Raji (cell line): Measurements from ENCODE around the gene CACNA2D1.

ENCODE experiments used
- POLR2A ChIP-seq: IDR thresholded peaks from 2 replicates; pipeline ENCODE4 v1.6.1; 2011; ENCODE audit warnings: low read depth, low read length, control low read depth; ENCODE audit not compliant: insufficient read depth

Gene CACNA2D1

DNA sequence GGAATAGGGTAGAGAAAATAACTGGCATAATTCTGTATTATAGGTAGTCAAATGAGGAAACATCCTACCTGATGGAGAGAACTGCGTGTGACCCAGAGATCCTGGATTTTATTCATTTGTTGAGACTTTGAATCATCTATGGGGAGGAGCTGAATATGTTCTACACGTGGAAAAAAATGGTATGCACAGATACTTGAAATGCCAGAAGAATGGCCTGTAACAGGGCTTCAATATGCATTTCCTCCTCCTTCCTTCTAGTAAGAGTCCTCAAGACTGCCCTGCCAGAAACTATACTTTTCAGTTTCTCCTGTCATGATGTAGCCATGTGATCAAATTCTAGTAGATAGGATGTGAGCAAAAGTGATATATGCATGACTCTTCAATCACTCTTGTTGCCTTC lies 372.1 kb downstream of the CACNA2D1 start:
- TF ChIP-seq POLR2A, result no peak

DNA sequence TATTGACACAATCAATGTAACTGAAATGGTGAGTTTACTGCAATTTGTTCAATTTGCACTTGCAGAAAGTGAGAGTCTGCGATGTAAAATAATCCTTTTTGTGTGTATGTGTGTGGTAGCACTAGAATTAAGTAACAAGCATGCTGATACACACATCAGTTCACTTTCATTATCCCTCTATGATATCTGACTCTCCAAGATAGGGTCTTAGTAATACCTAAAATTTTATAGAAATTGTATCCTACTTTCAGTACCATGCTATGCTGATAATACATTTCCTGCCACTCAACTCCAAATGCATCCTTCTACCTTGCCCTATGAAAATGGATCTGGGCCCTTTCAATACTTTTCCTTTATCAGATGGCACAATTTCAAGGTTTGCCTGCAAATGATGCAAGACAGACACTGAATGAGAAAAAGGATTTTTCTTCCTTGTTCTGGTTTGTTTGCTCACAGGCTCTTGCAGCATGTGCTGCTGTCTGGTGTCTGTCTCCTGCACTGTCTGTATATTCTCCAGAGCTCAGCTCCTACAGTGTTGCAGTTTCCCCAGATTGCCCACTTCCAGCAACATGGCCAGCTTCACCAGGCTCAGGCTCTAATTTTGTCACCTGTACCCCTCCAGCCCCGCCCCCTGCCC lies 375.8 kb downstream of the CACNA2D1 start:
- TF ChIP-seq POLR2A, result no peak

DNA sequence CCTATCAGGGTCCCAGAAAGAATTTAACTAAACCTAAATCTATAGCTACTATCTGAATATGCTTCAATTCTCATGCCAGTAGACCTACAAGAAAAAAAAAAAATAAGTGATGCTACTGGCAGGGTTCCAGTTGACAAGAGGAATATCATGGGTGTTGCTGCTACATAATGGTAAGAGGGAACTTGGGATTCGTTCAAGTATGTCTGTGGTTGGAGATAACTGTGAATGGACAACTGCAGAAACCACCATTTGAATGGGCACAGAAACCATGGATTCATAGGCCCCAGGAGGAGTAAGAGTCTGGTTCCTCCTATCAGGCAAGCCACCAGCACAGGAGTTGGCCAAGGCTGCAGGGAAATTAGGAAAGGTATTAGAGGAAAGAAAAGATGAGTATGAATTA lies 386.1 kb downstream of the CACNA2D1 start:
- TF ChIP-seq POLR2A, result no peak

DNA sequence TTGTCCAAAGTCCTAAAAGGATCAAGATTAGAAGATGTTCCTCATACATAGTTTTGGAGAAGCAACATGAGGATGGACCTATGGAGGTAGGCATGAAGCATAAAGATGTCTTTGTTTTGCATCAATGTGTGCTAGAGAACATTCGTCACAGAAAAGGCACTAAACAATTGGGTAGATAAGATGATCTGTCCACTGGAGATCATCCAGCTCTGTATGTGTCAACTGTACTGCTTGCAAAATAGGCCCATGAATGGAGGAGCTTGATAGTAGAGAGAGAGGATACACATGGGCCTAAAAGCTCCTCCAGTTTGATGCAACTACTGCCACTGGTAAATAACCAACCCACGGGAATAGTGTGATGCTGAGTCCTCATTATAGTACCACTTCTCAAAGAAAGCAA lies 387.3 kb downstream of the CACNA2D1 start:
- TF ChIP-seq POLR2A, result no peak

DNA sequence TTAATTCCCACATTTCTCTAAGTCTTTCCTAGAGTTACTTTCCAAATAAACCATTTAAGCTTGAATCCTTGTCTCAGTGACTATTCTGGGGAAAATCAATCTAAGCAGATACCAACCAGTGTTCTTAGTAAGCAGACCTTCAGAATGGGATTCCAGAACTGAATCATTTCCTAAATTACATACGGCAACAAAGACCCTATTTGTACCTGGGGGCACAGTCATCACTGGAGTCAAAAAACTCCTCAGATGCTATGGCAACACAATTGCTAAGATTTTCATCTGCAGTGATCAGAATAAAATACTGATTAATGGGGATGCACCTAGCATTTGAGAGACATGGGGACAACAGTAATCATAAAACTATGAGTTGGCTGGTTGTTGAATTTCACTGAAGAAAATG lies 389.0 kb downstream of the CACNA2D1 start:
- TF ChIP-seq POLR2A, result no peak

DNA sequence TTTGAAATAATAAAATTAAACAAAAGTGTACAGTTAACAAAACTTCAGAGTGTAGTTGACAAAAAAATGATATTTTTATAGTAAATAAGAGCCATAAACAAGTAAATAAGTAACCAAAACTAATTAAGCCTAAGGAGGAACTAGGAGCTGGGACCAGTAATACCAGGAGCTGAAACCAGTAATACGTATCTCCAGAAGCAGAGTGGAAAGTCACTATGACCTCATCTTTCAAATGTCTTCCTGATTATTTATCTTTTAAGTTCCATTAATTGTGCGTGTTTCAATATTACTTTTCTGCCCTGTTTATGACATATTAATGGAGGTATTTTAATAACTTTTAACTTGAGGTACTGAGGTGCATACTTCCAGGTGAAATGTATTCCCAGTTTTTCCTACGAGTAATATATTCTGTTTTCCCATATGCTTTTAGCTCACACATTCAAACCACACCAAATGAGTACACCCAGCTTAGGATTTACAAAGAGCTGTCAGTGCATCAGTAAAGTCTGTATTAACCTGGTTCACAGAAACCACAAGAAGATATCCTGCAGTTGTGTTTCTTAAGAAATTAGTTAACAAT lies 390.0 kb downstream of the CACNA2D1 start:
- no peak for TF ChIP-seq POLR2A

DNA sequence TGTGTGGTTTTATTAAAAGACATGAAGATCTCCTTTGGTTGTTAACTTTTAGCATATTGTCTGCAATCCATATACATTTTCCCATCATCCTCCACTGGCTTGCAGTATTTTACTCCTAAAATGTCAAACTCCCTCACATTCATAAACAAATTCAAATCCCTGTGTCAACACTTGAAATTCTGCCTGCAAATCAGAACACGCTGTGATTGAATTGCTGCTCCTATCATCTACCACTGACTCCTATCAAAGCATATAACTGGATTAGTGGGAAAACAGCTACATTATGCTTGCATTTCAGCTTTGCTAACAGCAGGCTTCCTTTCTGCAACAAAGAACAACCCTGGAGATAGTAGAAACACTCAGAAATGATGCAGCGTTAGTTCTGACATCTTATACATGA lies 392.0 kb downstream of the CACNA2D1 start:
- TF ChIP-seq POLR2A, result no peak

DNA sequence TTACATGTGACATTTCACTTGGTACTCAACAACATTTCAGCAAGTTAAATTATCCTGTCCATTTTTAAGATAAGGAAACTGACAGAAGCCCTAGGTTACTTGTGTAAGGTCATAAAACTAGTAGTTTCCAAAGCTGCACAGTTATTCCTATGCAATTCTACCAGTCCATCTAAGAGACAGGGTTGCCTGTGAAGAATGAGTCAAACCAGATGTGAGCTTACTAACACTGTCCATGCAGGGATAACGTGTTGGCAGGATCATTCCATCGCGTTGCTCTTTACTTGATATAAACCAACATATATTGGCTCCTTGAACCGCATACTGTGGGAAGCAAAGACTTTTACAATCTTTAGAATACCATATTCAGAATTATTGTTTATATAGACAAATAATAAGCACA lies 392.8 kb downstream of the CACNA2D1 start:
- no peak for TF ChIP-seq POLR2A

DNA sequence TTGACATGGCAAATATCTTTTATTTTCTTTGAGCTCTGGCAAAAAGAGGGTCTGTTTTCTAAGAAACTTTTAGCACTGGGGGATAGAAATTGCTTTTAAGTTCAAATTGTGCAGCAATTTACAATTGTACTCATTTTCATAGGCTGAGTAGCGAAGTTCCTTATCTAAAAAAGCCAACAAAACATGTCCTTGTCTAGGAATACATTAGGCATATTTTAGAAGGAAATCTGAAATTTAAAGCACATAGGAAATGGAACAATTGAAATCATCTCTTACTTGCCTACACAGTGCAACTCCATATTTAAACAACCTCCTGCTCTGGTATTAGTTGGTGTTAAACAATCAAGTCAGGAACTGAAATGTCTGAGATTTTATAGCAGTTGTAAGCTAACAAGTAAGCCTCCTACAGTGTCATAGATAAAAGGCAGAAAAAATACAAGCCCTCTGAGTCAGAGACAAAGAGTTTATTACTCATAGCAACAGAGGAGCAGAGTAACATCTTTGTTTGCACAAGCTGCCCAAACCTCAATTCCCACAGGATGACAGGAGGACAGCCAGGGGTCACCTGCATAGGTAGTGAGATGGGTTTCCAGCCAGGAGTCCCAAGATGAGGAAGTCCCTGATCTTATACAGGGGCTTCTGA lies 393.6 kb downstream of the CACNA2D1 start:
- TF ChIP-seq POLR2A, result no peak

DNA sequence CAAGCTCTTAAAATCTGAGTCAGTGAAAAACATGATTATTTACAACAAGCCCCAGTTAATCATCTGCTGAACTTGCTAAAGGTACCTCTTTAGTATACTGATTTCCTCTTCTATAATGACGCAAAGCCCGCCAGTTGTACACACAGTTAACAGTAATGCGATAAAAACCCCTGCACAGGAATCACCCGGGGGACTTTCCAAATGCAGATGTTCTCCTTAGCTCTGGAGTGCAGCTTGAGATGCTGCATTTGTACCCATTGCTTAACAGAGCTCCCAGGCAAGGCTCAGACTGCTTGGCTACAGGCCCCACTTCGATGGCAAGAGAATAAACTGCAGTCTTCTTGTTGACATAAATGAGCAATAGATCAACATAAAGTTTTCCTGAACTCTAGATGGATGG lies 394.1 kb downstream of the CACNA2D1 start:
- no peak for TF ChIP-seq POLR2A

DNA sequence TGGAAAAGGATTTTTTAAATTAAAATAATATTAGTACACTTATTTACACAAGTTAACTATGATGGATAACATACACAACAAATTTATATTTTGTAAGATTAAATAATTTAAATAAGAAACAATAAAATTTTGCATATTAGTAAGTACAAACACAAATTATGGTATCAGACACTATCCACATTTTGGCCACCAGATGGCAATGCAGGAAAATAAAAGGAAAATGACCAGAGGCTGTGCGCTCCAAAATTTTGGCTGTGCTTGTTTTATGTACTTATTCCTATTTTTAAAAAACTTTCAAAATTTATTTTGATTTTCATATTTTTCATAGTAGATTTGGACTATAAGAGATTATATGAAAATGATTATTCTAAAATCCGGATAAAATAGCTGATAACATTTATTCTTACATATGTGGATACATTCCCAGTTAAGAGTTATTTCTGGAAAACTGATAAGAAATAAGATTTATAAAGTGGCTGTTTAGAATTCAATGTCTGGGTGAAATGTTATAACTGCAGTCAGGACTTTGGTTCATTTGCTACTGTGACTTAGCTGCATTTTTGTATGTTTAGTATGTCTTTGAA lies 399.0 kb downstream of the CACNA2D1 start:
- no peak for TF ChIP-seq POLR2A

DNA sequence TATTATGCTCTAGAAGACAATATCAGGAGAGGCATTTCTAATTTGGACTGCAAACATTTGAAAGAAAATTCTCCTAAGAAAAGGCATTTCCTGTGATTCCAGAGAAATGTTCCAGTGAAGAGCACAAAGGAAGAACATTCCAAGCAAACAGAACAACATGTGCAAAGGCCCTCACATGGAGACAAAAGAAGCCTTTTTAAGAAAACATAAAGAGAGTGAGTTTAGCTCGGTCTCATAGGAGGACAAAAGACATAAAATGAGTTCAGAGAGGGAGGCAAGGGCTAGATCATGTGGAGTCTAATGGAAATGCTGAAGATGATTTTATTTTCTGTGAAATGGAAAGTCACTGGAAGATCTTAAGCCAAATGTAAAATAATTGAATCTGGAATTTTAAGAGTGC lies 404.0 kb downstream of the CACNA2D1 start:
- no peak for TF ChIP-seq POLR2A

DNA sequence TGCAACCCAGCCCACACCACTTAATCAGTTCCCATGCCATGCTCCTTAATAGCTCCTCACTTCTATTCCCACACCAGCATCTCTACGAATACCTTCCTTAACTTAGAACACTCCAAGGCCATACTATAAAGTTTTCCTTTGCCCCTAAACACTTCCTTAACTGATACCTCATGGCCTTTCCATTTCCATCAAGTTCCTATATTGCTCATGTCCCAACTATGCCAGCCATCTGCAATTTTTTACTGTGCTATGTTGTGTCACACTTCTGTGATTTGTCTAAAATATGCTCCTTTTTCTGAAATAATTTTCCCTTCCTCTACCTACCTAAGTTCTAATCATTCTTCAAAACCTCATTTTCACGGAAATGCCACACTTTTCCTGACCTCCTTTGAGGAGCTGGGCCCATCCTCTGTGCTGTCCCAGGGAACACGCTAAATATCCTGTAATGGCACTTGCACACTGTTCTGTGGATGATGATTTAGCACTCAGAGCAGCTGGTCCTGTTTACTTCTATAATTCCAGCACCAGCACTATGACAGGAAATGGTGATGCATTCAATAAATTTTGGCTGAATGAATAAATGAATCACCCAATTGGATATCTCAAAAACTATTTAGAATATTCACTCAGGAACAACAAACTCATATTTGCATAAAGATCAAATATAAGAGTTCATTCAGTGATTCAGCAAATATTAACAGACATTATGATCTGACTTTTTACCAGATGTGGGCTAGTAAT lies 407.3 kb downstream of the CACNA2D1 start:
- TF ChIP-seq POLR2A, result no peak

DNA sequence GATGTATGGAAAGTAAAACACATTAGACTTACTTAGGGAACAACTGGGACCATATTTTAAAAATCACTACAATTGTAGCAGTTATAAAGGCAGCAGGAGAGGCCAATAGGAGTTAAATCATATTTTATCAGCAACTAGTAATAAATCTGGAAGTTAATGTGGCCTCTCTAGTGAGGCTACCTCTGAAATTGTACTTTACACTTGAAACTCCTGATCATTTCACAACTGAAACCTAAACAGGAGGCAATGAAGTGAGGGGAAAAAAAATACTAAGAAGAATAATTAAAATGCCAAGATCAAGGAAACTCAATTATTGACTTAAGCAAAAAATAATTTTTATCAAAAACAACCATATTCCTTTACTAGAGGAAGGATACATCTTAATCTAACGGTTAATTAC lies 408.1 kb downstream of the CACNA2D1 start:
- TF ChIP-seq POLR2A, result no peak

DNA sequence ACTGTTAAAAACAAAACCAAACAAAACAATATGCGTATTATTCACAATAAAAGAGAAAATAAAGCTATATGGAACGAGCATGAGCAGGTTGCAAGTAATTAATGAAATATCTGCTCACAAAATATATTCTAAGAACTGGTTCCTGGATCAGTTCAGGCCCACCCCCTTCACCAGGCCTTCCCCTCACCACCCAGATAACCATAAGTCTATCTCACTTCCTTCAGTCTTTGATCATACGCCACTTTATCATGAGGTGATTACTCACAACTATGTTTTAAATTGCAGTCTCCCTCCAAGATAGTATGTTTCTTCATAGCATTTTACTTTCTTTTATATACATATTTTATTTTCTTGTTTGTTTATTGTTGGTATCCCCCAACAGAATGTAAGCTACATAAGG lies 410.7 kb downstream of the CACNA2D1 start:
- TF ChIP-seq POLR2A, result no peak
